ENCODE measurements around the gene AP2B1. TPM values are rescaled to one million over a fixed set of nuclear protein-coding genes. Genes with fewer than 3 reads are reported as not detected.
"Not testable (repeated sequence)": the region's sequence is repeated elsewhere in the genome, so short reads cannot be mapped to it uniquely, and the experiment has no call there.

Gene AP2B1
- total and polyA plus RNA-seq, 3 experiments from 2014 or later, result 67.9 to 178 (median 163) TPM

DNA sequence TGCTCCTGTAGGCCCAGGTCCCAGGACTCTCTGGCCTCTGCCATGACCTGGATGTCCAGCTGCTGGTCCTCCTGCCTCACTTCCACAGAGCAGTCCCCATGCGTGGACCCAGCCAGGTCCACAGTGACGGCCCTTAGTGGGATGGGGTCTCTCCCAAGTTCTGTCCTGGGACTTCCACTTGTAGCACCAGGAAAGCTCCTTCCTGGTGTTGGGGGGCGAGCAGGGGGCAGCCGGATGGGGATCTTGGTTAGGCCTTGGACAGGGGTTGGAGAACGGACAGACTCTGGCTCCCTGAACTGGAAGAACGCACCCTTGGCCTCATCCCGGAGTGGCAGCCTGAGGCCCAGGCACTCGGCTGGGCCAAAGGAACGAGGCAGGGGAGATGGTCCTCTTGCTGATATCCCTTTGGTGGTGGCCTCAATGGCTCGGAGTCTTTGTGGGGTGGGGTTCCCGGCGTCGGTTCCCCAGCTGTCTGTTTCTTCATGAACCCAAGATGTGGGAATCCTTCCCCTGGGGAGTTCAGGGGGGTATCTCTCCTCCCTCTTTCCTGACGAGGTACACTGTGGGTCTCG, 158.7 kb downstream of the AP2B1 start:
- H3K4me1 ChIP-seq (ENCODE audit: insufficient read depth, low read length), result peaks cover 6% of the 10 kb centered on the region
- Mint-ChIP-seq H3K9me3 (no peaks in the 10 kb centered on the region), H3K4me1 (peaks cover 5 to 27% (median 10%) of the 10 kb centered on the region in 3 donors), H3K36me3 (no peaks in the 10 kb centered on the region), H3K27me3 (peaks cover 44 to 57% of the 10 kb centered on the region in 2 donors), H3K27ac (no peak overlapping the region), H3K4me3 (no peak overlapping the region)
- H3K4me3 ChIP-seq (ENCODE audit: low read length), result no peak overlapping the region
- peaks cover 44% of the 10 kb centered on the region for H3K27me3 ChIP-seq (ENCODE audit: insufficient read depth, low read length, poor library complexity, severe bottlenecking)
- DNase-seq, result no peak
- ChIA-PET POLR2A (no interaction called here), CTCF (interaction anchor here (1.6 kb wide), 1 partner anchor 19 kb away, joined by 4 read pairs; no protein-coding TSS in a partner anchor)
- no peaks in the 10 kb centered on the region for H3K9me3 ChIP-seq (ENCODE audit: low read length)
- H3K36me3 ChIP-seq (ENCODE audit: insufficient read depth, low read length), result no peaks in the 10 kb centered on the region
- H3K27ac ChIP-seq (ENCODE audit: low read depth, low read length), result no peak overlapping the region

GRCh38 chr17:35747540-35748017, 160.5 kb downstream of the AP2B1 start:
- peaks cover 6% of the 10 kb centered on the region for H3K4me1 ChIP-seq (ENCODE audit: insufficient read depth, low read length)
- H3K27me3 Mint-ChIP-seq, result peaks cover 49 to 58% of the 10 kb centered on the region in 2 donors
- CTCF ChIA-PET, result interaction anchor here (0.6 to 5.6 kb wide), 43 partner anchors 9 to 1205 kb away, joined by 3 to 42 read pairs (median 4); partner anchors contain the start of genes NLE1, RAD51D, RASL10B and SLFN12L
- peak overlapping the region in 1 of 8 donors; percentile 77 for H3K27ac Mint-ChIP-seq
- no peak overlapping the region for H3K4me3 ChIP-seq (ENCODE audit: low read length)
- H3K27ac ChIP-seq (ENCODE audit: low read depth, low read length), result no peak overlapping the region
- peak; percentile 64 to 83 (median 71) for DNase-seq
- POLR2A ChIA-PET, result interaction anchor here (1.2 kb wide), 1 partner anchor 61 kb away, joined by 4 read pairs; the partner anchor contains the start of gene TAF15
- no peaks in the 10 kb centered on the region for H3K36me3 Mint-ChIP-seq
- H3K36me3 ChIP-seq (ENCODE audit: insufficient read depth, low read length), result no peaks in the 10 kb centered on the region
- no peaks in the 10 kb centered on the region for H3K9me3 ChIP-seq (ENCODE audit: low read length)
- H3K27me3 ChIP-seq (ENCODE audit: insufficient read depth, low read length, poor library complexity, severe bottlenecking), result peaks cover 40% of the 10 kb centered on the region
- peaks cover 4 to 18% (median 5%) of the 10 kb centered on the region in 3 donors for H3K4me1 Mint-ChIP-seq
- H3K4me3 Mint-ChIP-seq, result no peak overlapping the region
- H3K9me3 Mint-ChIP-seq, result no peaks in the 10 kb centered on the region

GRCh38 chr17:35748341-35748841, 161.3 kb downstream of the AP2B1 start:
- ChIA-PET POLR2A (no interaction called here), CTCF (interaction anchor here (1.0 to 5.6 kb wide), 12 partner anchors 9 to 1206 kb away, joined by 3 to 42 read pairs (median 6); partner anchors contain the start of gene RASL10B)
- Mint-ChIP-seq H3K27me3 (peaks cover 47 to 63% of the 10 kb centered on the region in 2 donors), H3K4me3 (no peak overlapping the region), H3K9me3 (no peaks in the 10 kb centered on the region), H3K4me1 (peaks cover 4 to 18% (median 5%) of the 10 kb centered on the region in 3 donors), H3K27ac (no peak overlapping the region), H3K36me3 (no peaks in the 10 kb centered on the region)
- no peak overlapping the region for H3K4me3 ChIP-seq (ENCODE audit: low read length)
- no peaks in the 10 kb centered on the region for H3K36me3 ChIP-seq (ENCODE audit: insufficient read depth, low read length)
- no peaks in the 10 kb centered on the region for H3K9me3 ChIP-seq (ENCODE audit: low read length)
- H3K27me3 ChIP-seq (ENCODE audit: insufficient read depth, low read length, poor library complexity, severe bottlenecking), result peaks cover 35% of the 10 kb centered on the region
- no peak overlapping the region for H3K27ac ChIP-seq (ENCODE audit: low read depth, low read length)
- H3K4me1 ChIP-seq (ENCODE audit: insufficient read depth, low read length), result peaks cover 6% of the 10 kb centered on the region
- DNase-seq, result no peak

DNA sequence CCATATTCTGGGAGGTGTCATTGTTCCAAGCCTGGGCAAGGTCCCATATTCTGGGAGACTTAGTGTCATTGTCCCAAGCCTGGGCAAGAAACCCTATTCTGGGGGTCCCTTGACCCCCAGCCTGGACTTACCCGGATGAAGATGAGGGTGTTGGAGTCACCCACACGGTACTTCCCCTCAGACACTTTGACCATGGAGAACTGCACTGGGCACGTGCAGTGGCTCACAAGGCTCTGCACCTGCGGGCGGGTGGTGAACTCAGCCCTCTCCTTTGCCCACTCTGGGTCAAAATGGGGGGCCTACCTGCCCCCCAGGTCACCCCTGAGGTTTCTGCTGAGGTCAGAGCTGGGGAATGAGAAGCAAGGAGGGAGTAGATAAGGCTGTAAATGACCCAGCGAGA, 161.9 kb downstream of the AP2B1 start:
- Mint-ChIP-seq H3K27me3 (peaks cover 45 to 62% of the 10 kb centered on the region in 2 donors), H3K36me3 (no peaks in the 10 kb centered on the region), H3K4me1 (peaks cover 4 to 18% (median 5%) of the 10 kb centered on the region in 3 donors), H3K9me3 (no peaks in the 10 kb centered on the region), H3K27ac (peak overlapping the region in 1 of 8 donors; percentile 40), H3K4me3 (no peak overlapping the region)
- CTCF ChIA-PET, result interaction anchor here (1.5 to 5.6 kb wide), 5 partner anchors 9 to 1207 kb away, joined by 3 to 42 read pairs (median 6); no protein-coding TSS in a partner anchor
- Histone ChIP-seq H3K4me1 (ENCODE audit: insufficient read depth, low read length) (peaks cover 6% of the 10 kb centered on the region), H3K9me3 (ENCODE audit: low read length) (no peaks in the 10 kb centered on the region), H3K27me3 (ENCODE audit: insufficient read depth, low read length, poor library complexity, severe bottlenecking) (peaks cover 35% of the 10 kb centered on the region), H3K27ac (ENCODE audit: low read depth, low read length) (no peak overlapping the region), H3K4me3 (ENCODE audit: low read length) (no peak overlapping the region), H3K36me3 (ENCODE audit: insufficient read depth, low read length) (no peaks in the 10 kb centered on the region)
- POLR2A ChIA-PET, result no interaction called here
- no peak for DNase-seq

GRCh38 chr17:35749560-35750412, 162.7 kb downstream of the AP2B1 start:
- peaks cover 35% of the 10 kb centered on the region for H3K27me3 ChIP-seq (ENCODE audit: insufficient read depth, low read length, poor library complexity, severe bottlenecking)
- Mint-ChIP-seq H3K4me1 (peaks cover 4 to 18% (median 5%) of the 10 kb centered on the region in 3 donors), H3K36me3 (no peaks in the 10 kb centered on the region), H3K27ac (peak overlapping the region in 1 of 8 donors; percentile 33), H3K4me3 (peak overlapping the region in 3 of 7 donors; percentile 29 to 69 (median 43)), H3K27me3 (peaks cover 43 to 56% of the 10 kb centered on the region in 2 donors), H3K9me3 (no peaks in the 10 kb centered on the region)
- ChIA-PET POLR2A (no interaction called here), CTCF (interaction anchor here (1.9 to 5.6 kb wide), 2 partner anchors 11 to 14 kb away, joined by 6 to 42 read pairs; no protein-coding TSS in a partner anchor)
- no peaks in the 10 kb centered on the region for H3K36me3 ChIP-seq (ENCODE audit: insufficient read depth, low read length)
- H3K4me1 ChIP-seq (ENCODE audit: insufficient read depth, low read length), result peaks cover 6% of the 10 kb centered on the region
- H3K4me3 ChIP-seq (ENCODE audit: low read length), result no peak overlapping the region
- no peaks in the 10 kb centered on the region for H3K9me3 ChIP-seq (ENCODE audit: low read length)
- no peak overlapping the region for H3K27ac ChIP-seq (ENCODE audit: low read depth, low read length)
- DNase-seq, result no peak

DNA sequence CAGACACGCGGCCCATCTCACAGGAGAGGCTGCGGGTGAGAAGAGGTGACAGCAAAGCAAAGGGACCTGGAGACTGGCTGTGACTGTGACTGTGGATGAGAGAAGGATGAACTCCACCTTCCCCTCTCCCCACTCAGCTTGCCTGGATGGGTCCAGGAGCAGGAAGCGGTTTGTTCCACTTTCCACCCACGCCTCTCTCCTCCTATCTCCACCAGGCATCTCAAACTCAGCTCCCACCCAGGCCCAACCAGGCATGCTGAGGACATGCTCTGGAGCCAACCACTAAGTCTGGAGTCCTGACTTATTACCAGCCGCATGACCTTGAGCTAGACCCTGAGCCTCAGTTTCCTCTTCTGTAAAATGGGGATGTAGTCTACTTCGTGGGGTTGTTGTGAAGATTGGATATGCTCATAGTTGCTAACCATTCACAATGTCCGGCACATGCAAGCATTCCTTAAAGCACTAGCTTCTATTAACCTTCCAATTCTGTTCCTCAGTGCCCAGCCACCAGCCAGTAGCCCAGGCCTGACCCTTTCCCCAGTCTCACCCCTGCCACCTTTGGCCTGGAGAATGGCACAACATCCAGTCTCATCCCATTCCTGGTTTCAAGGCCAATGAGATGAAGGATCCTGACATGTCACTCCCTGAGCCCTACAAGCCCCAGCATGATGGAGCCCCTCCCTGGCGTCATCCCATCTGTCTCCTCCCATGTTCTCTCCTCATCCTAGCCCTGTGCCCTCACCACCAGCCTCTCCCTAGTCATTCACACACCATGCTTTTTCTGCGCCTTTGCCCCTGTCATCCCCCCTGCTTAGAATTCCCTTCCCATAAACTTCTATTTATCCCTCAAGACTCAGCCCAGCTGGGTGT, 163.6 kb downstream of the AP2B1 start:
- CTCF ChIA-PET, result interaction anchor here (1.9 to 5.6 kb wide), 2 partner anchors 12 to 14 kb away, joined by 6 to 42 read pairs; no protein-coding TSS in a partner anchor
- Mint-ChIP-seq H3K4me1 (peaks cover 4 to 18% (median 5%) of the 10 kb centered on the region in 3 donors), H3K27me3 (peaks cover 42 to 55% of the 10 kb centered on the region in 2 donors), H3K27ac (no peak overlapping the region), H3K36me3 (no peaks in the 10 kb centered on the region), H3K9me3 (no peaks in the 10 kb centered on the region), H3K4me3 (peak overlapping the region in 1 of 7 donors; percentile 23)
- Histone ChIP-seq H3K36me3 (ENCODE audit: insufficient read depth, low read length) (no peaks in the 10 kb centered on the region), H3K27me3 (ENCODE audit: insufficient read depth, low read length, poor library complexity, severe bottlenecking) (peaks cover 35% of the 10 kb centered on the region), H3K9me3 (ENCODE audit: low read length) (no peaks in the 10 kb centered on the region), H3K27ac (ENCODE audit: low read depth, low read length) (no peak overlapping the region), H3K4me3 (ENCODE audit: low read length) (no peak overlapping the region), H3K4me1 (ENCODE audit: insufficient read depth, low read length) (peaks cover 6% of the 10 kb centered on the region)
- DNase-seq, result no peak
- POLR2A ChIA-PET, result no interaction called here

GRCh38 chr17:35751541-35751940, 164.4 kb downstream of the AP2B1 start:
- POLR2A ChIA-PET; H3K27ac ChIP-seq (ENCODE audit: low read depth, low read length); H3K27ac Mint-ChIP-seq; H3K4me3 Mint-ChIP-seq; H3K4me3 ChIP-seq (ENCODE audit: low read length); H3K36me3 ChIP-seq (ENCODE audit: insufficient read depth, low read length); H3K9me3 Mint-ChIP-seq; DNase-seq; H3K9me3 ChIP-seq (ENCODE audit: low read length); H3K36me3 Mint-ChIP-seq; H3K4me1 ChIP-seq (ENCODE audit: insufficient read depth, low read length): not testable (repeated sequence)
- H3K27me3 Mint-ChIP-seq, result peaks cover 41 to 55% of the 10 kb centered on the region in 2 donors
- CTCF ChIA-PET, result interaction anchor here (5.6 kb wide), 1 partner anchor 13 kb away, joined by 42 read pairs; no protein-coding TSS in a partner anchor
- H3K4me1 Mint-ChIP-seq, result peaks cover 4 to 18% (median 5%) of the 10 kb centered on the region in 3 donors
- H3K27me3 ChIP-seq (ENCODE audit: insufficient read depth, low read length, poor library complexity, severe bottlenecking), result peaks cover 35% of the 10 kb centered on the region
